Measurements from ENCODE around the gene ACOT13.
"Not testable (repeated sequence)": the region's sequence is repeated elsewhere in the genome, so short reads cannot be mapped to it uniquely, and the experiment has no call there.

The ACOT13 gene

GRCh38 chr6:24632573-24632972 is 34.3 kb upstream of the ACOT13 start:
- in situ Hi-C loops (cut with MboI; ENCODE audit: low sequenced_read_pairs, unreplicated experiment) = no loop called here
- no peak for TF ChIP-seq CTCF (IDR thresholded peaks at IDR 0.05; ENCODE audit: borderline replicate concordance, control extremely low read depth, extremely low read depth, insufficient read depth, missing control alignments)
- no peak for DNase-seq (ENCODE audit: low spot score)

GRCh38 chr6:24636681-24637080 is 30.2 kb upstream of the ACOT13 start:
- in situ Hi-C loops (cut with MboI; ENCODE audit: low sequenced_read_pairs, unreplicated experiment) = no loop called here
- TF ChIP-seq CTCF (IDR thresholded peaks at IDR 0.05; ENCODE audit: borderline replicate concordance, control extremely low read depth, extremely low read depth, insufficient read depth, missing control alignments) = no peak
- DNase-seq (ENCODE audit: low spot score) = no peak

GRCh38 chr6:24640166-24640565 is 26.7 kb upstream of the ACOT13 start:
- TF ChIP-seq CTCF (IDR thresholded peaks at IDR 0.05; ENCODE audit: borderline replicate concordance, control extremely low read depth, extremely low read depth, insufficient read depth, missing control alignments) = no peak
- no peak for DNase-seq (ENCODE audit: low spot score)

GRCh38 chr6:24640631-24641030 is 26.2 kb upstream of the ACOT13 start:
- in situ Hi-C loops (cut with MboI; ENCODE audit: low sequenced_read_pairs, unreplicated experiment); DNase-seq (ENCODE audit: low spot score): not testable (repeated sequence)

More at GRCh38 chr6:24640166-24640565, 26.7 kb upstream of the ACOT13 start:
- in situ Hi-C loops (cut with MboI; ENCODE audit: low sequenced_read_pairs, unreplicated experiment) = no loop called here

GRCh38 chr6:24642061-24642460 is 24.8 kb upstream of the ACOT13 start:
- TF ChIP-seq CTCF (IDR thresholded peaks at IDR 0.05; ENCODE audit: borderline replicate concordance, control extremely low read depth, extremely low read depth, insufficient read depth, missing control alignments) = no peak
- in situ Hi-C loops (cut with MboI; ENCODE audit: low sequenced_read_pairs, unreplicated experiment) = no loop called here
- no peak for DNase-seq (ENCODE audit: low spot score)

- in situ Hi-C loops (cut with MboI; ENCODE audit: low sequenced_read_pairs, unreplicated experiment) = no loop called here
- DNase-seq (ENCODE audit: low spot score) = no peak
- TF ChIP-seq CTCF (IDR thresholded peaks at IDR 0.05; ENCODE audit: borderline replicate concordance, control extremely low read depth, extremely low read depth, insufficient read depth, missing control alignments) = no peak
These were observed 23.0 kb upstream of the ACOT13 start for GRCh38 chr6:24643920-24644319.

- TF ChIP-seq CTCF (IDR thresholded peaks at IDR 0.05; ENCODE audit: borderline replicate concordance, control extremely low read depth, extremely low read depth, insufficient read depth, missing control alignments) = no peak
- in situ Hi-C loops (cut with MboI; ENCODE audit: low sequenced_read_pairs, unreplicated experiment) = no loop called here
- DNase-seq (ENCODE audit: low spot score) = no peak
These were observed 22.5 kb upstream of the ACOT13 start for GRCh38 chr6:24644377-24644776.
